HepG2 (cell line): ENCODE results near the gene OR52W1. TPM values are rescaled to one million over a fixed set of nuclear protein-coding genes. Genes with fewer than 3 reads are reported as not detected.

ENCODE experiments used
- ATAC-seq: fragments of 200-7000 bp; cut with Tn5 transposase; 3 replicates; pipeline ENCODE4 v1.9.1; 2020; ENCODE audit warnings: mild to moderate bottlenecking, moderate library complexity
- BruUV-seq: library from RNA; stranded (reverse); fragments of 400-500 nt; replicated peaks from 2 replicates; lab custom pipeline; 2021; lab: Mats Ljungman, UMichigan
- CTCF ChIA-PET: fragments of 300-600 bp; formaldehyde crosslinking; extraction: SDS; loops from one replicate; lab custom pipeline; 2021; ENCODE audit warnings: low total read pairs, inconsistent platforms, low intra/inter-chr PET ratio; lab: Yijun Ruan, JAX
- POLR2A ChIA-PET: fragments of 350-600 bp; sonication (Branson Sonifier 250); formaldehyde crosslinking; loops from one replicate; lab custom pipeline; 2020; ENCODE audit warnings: antibody characterized with exemption, inconsistent platforms; lab: Yijun Ruan, JAX
- DNase-seq: peaks from one replicate; pipeline ENCODE4 v3.0.0-alpha.2; 2015; ENCODE audit warnings: low spot score
- FAIRE-seq: peaks from 3 replicates; lab custom pipeline; 2011; peaks lifted over from hg19 to GRCh38; lab: Jason Lieb, UNC
- H2AFZ ChIP-seq: one replicate; pipeline ENCODE4 v1.6.1; 2011; ENCODE audit warnings: low read length, inconsistent platforms
- H3K27ac ChIP-seq: fragments of 300-600 bp; 3 replicates; pipeline ENCODE4 v1.8.0; 2011; ENCODE audit warnings: mixed run types, mild to moderate bottlenecking, mixed read lengths, low read length, inconsistent platforms; ENCODE audit not compliant: insufficient read depth; ENCODE audit errors: extremely low read length
- H3K27me3 ChIP-seq, 2 experiments: fragments of 200-600 bp in 1 of 2; 2 replicates in 1 of 2; 3 replicates in 1 of 2; pipeline versions ENCODE4 v1.6.0 to v1.8.0; 2011; ENCODE audit warnings: low read length in 2 of 2, mild to moderate bottlenecking in 2 of 2, moderate library complexity in 2 of 2, inconsistent platforms in 1 of 2; ENCODE audit not compliant: insufficient read depth in 2 of 2, control insufficient read depth in 1 of 2
- H3K36me3 ChIP-seq, 2 experiments: fragments of 200-600 bp in 1 of 2; replicated peaks in 1 of 2; 2 replicates in 1 of 2; 3 replicates in 1 of 2; pipeline versions ENCODE4 v1.5.1 to v1.8.0; 2011; ENCODE audit warnings: low read length in 2 of 2, inconsistent platforms in 1 of 2; ENCODE audit not compliant: insufficient read depth in 2 of 2, control insufficient read depth in 1 of 2
- H3K4me1 ChIP-seq: 2 replicates; pipeline ENCODE4 v1.5.1; 2012; ENCODE audit warnings: low read length, inconsistent platforms; ENCODE audit not compliant: insufficient read depth
- H3K4me2 ChIP-seq: 2 replicates; pipeline ENCODE4 v1.6.0; 2011; ENCODE audit warnings: low read depth, low read length, inconsistent platforms
- H3K4me3 ChIP-seq, 3 experiments: fragments of 200-600 bp in 1 of 3; sonication (generic), shearing (Covaris generic) in 1 of 3; replicated peaks in 1 of 3; 2 replicates each; pipeline ENCODE4 v1.5.1; 2011 to 2016; ENCODE audit warnings: low read length in 3 of 3, inconsistent platforms in 2 of 3, low read depth in 2 of 3, mild to moderate bottlenecking in 2 of 3, control low read depth in 1 of 3, mixed read lengths in 1 of 3; ENCODE audit not compliant: insufficient read depth in 1 of 3
- H3K79me2 ChIP-seq: one replicate; pipeline ENCODE4 v1.6.1; 2011; ENCODE audit warnings: low read length, inconsistent platforms; ENCODE audit not compliant: insufficient read depth
- H3K9ac ChIP-seq: 2 replicates; pipeline ENCODE4 v1.6.0; 2011; ENCODE audit warnings: mild to moderate bottlenecking, low read depth, low read length, inconsistent platforms; ENCODE audit not compliant: insufficient read depth
- H3K9me3 ChIP-seq: 2 replicates; pipeline ENCODE4 v1.5.1; 2012; ENCODE audit warnings: mild to moderate bottlenecking, low read length
- H4K20me1 ChIP-seq: 2 replicates; pipeline ENCODE4 v1.6.0; 2011; ENCODE audit warnings: inconsistent platforms, mild to moderate bottlenecking, low read length, moderate library complexity; ENCODE audit not compliant: insufficient read depth
- AGO2 ChIP-seq: fragments of 200-400 bp; formaldehyde crosslinking; optimal IDR thresholded peaks from 2 replicates; pipeline ENCODE3; 2017; ENCODE audit warnings: mild to moderate bottlenecking, low read depth, low read length, moderate library complexity
- CEBPG ChIP-seq: IDR thresholded peaks from 2 replicates; pipeline ENCODE4 v1.6.1; 2016
- DRAP1 ChIP-seq: IDR thresholded peaks from 2 replicates; pipeline ENCODE4 v1.6.1; 2016; ENCODE audit warnings: missing genetic modification reagents, missing compliant biosample characterization
- FOXM1 ChIP-seq: sonication (generic); formaldehyde crosslinking; IDR thresholded peaks from 2 replicates; pipeline ENCODE4 v1.5.0; 2020; ENCODE audit warnings: missing genetic modification reagents
- GPBP1L1 ChIP-seq: sonication (generic); formaldehyde crosslinking; IDR thresholded peaks from 2 replicates; pipeline ENCODE4 v1.5.0; 2020; ENCODE audit warnings: mild to moderate bottlenecking, missing genetic modification reagents
- MAF1 ChIP-seq: sonication (generic); formaldehyde crosslinking; IDR thresholded peaks from 2 replicates; pipeline ENCODE4 v1.5.0; 2020; ENCODE audit warnings: missing genetic modification reagents, borderline replicate concordance
- RXRB ChIP-seq: IDR thresholded peaks from 2 replicates; pipeline ENCODE4 v1.6.1; 2016; ENCODE audit warnings: borderline replicate concordance, missing genetic modification reagents, missing compliant biosample characterization
- THAP8 ChIP-seq: sonication (generic); formaldehyde crosslinking; IDR thresholded peaks from 2 replicates; pipeline ENCODE4 v1.5.1; 2020; ENCODE audit warnings: missing genetic modification reagents, mild to moderate bottlenecking, borderline replicate concordance
- ZBTB1 ChIP-seq: sonication (generic); formaldehyde crosslinking; IDR thresholded peaks from 2 replicates; pipeline ENCODE4 v1.4.0; 2020; ENCODE audit warnings: missing genetic modification reagents, borderline replicate concordance
- ZBTB25 ChIP-seq: IDR thresholded peaks from 2 replicates; pipeline ENCODE4 v1.6.1; 2018; ENCODE audit warnings: missing genetic modification reagents
- ZBTB43 ChIP-seq: sonication (generic); formaldehyde crosslinking; conservative IDR thresholded peaks from 2 replicates; pipeline ENCODE4 v1.4.0; 2020; ENCODE audit warnings: missing genetic modification reagents
- ZNF24 ChIP-seq: fragments of 450-650 bp; IDR thresholded peaks from 2 replicates; pipeline ENCODE4 v1.6.1; 2017; ENCODE audit warnings: antibody characterized with exemption, mild to moderate bottlenecking
- ZNF317 ChIP-seq: sonication (generic); formaldehyde crosslinking; IDR thresholded peaks from 2 replicates; pipeline ENCODE4 v1.5.0; 2020; ENCODE audit warnings: mild to moderate bottlenecking, missing genetic modification reagents
- ZNF672 ChIP-seq: sonication (generic); formaldehyde crosslinking; IDR thresholded peaks from 2 replicates; pipeline ENCODE4 v1.8.1; 2022; ENCODE audit warnings: missing genetic modification reagents
- ZNF710 ChIP-seq: sonication (generic); formaldehyde crosslinking; IDR thresholded peaks from 2 replicates; pipeline ENCODE4 v1.5.0; 2020; ENCODE audit warnings: mild to moderate bottlenecking, missing genetic modification reagents, borderline replicate concordance
- ZSCAN29 ChIP-seq: sonication (generic); formaldehyde crosslinking; conservative IDR thresholded peaks from 2 replicates; pipeline ENCODE4 v1.4.0; 2020; ENCODE audit warnings: mild to moderate bottlenecking, missing genetic modification reagents
- ZZZ3 ChIP-seq: sonication (generic); formaldehyde crosslinking; IDR thresholded peaks from 2 replicates; pipeline ENCODE4 v1.4.0; 2020; ENCODE audit warnings: missing genetic modification reagents, mild to moderate bottlenecking, borderline replicate concordance
- WGBS: methylation state at CpG from one replicate; pipeline ENCODE4 v1.1.6; 2017; ENCODE audit warnings: low lambda C conversion rate; 5-methylcytosine and 5-hydroxymethylcytosine counted together
- in situ Hi-C: cut with HindIII; loops from 2 replicates; pipeline ENCODE4 v1.10.0; 2017; ENCODE audit warnings: low pct_unique_long_range_greater_than_20kb; ENCODE audit not compliant: extremely low pct_ligation_motif_present
- intact Hi-C: fragments of 100-400 bp; cut with micrococcal nuclease; formaldehyde crosslinking; loops from one replicate; pipeline ENCODE4 v1.10.0; 2022; ENCODE audit not compliant: unreplicated experiment
- polyA plus RNA-seq, 8 experiments: library from polyadenylated mRNA; depleted of rRNA in 3 of 8; stranded (reverse) in 7 of 8; unstranded in 1 of 8; fragments of >200 nt; fragmentation: Illumina TruSeq in 4 of 8; extraction: Trizol in 4 of 8; gene quantifications; 2 replicates each; pipeline versions ENCODE4 v1.2.1 to v1.2.3, GENCODE V29; 2011 to 2016; ENCODE audit warnings: low read depth in 4 of 8, missing spikeins in 1 of 8, mixed read lengths in 1 of 8; ENCODE audit not compliant: insufficient read depth in 1 of 8
- total RNA-seq, 5 experiments: library from RNA; depleted of rRNA; stranded (reverse); fragments of >200 nt; fragmentation: Illumina TruSeq; extraction: Trizol; gene quantifications; 2 replicates each; pipeline ENCODE4 v1.2.3, GENCODE V29; 2016; ENCODE audit warnings: low read depth in 1 of 5

The OR52W1 gene
- total and polyA plus RNA-seq, 2 of the 13 experiments (the other 11 are each of a cell fraction or from before 2014, with no cell fraction given), result not detected

- CTCF ChIA-PET, result no interaction called here
- Histone ChIP-seq H4K20me1 (no peaks in the 10 kb centered on the region), H3K4me3 (no peak overlapping the region), H3K36me3 (no peaks in the 10 kb centered on the region), H3K9me3 (no peaks in the 10 kb centered on the region), H3K4me2 (no peak overlapping the region), H3K79me2 (no peaks in the 10 kb centered on the region), H3K27ac (no peak overlapping the region), H3K27me3 (peaks cover 1 to 5% of the 10 kb centered on the region in 2 experiments; a peak in 2 of 5 replicates), H3K4me1 (no peaks in the 10 kb centered on the region), H2AFZ (no peak overlapping the region), H3K9ac (no peak overlapping the region)
- FAIRE-seq (no peak), DNase-seq (no peak), ATAC-seq (no peak)
- in situ Hi-C loops (no loop called here), intact Hi-C loops (no loop called here)
- TF ChIP-seq AGO2 (no peak), ZNF317 (CRISPR knock-in tag) (no peak), DRAP1 (no peak), ZZZ3 (CRISPR knock-in tag) (no peak), FOXM1 (CRISPR knock-in tag) (no peak), MAF1 (no peak), CEBPG (CRISPR knock-in tag) (no peak), ZBTB43 (CRISPR knock-in tag) (no peak), ZNF672 (no peak), ZNF24 (no peak), RXRB (CRISPR knock-in tag) (no peak), THAP8 (no peak), ZSCAN29 (CRISPR knock-in tag) (no peak), ZBTB1 (no peak), ZNF710 (no peak), ZBTB25 (CRISPR knock-in tag) (no peak), GPBP1L1 (CRISPR knock-in tag) (no peak)
- WGBS, result 86% methylated on average over 2 of the region's 2 CpGs
- POLR2A ChIA-PET, result no interaction called here
- no TSS peak for BruUV-seq
These were observed 2.5 kb downstream of the OR52W1 start for GRCh38 chr11:6201481-6201880.
